ENCODE data around the gene DDX24. TPM values are rescaled to one million over a fixed set of nuclear protein-coding genes. Genes with fewer than 3 reads are reported as not detected.

DDX24 gene
- polyA plus RNA-seq (2014; cell fraction: cytosol; rRNA removed): 76.0 and 87.2 TPM in 2 replicates
- polyA plus RNA-seq (2014; cell fraction: nucleus; rRNA removed): 46.3 and 55.4 TPM in 2 replicates

GRCh38 chr14:94080621-94081385 lies at the start of gene DDX24, which contains the start of gene IFI27L1:
Gene DDX24 (minus strand): TSS chr14:94081202. CDS start chr14:94079742, 1,460 bp downstream.
Gene IFI27L1 (plus strand): TSS chr14:94081310. CDS start chr14:94096938, 15,628 bp downstream.
- peak; percentile 80 for DNase-seq (ENCODE audit: low spot score)

- DNase-seq (ENCODE audit: low spot score): no peak
Measured at GRCh38 chr14:94129758-94130414, 48.9 kb upstream of the DDX24 start.

GRCh38 chr14:94129111-94129757 lies 48.2 kb upstream of the DDX24 start, which contains the start of gene IFI27L2:
Gene IFI27L2 (minus strand): TSS chr14:94129604. CDS start chr14:94129564, 40 bp downstream.
- peak; percentile 69 for DNase-seq (ENCODE audit: low spot score)

- no peak for DNase-seq (ENCODE audit: low spot score)
Measured at GRCh38 chr14:94128216-94128839, 47.3 kb upstream of the DDX24 start.

GRCh38 chr14:94127330-94127729 lies 46.3 kb upstream of the DDX24 start:
- no peak for DNase-seq (ENCODE audit: low spot score)

GRCh38 chr14:94126800-94127199 lies 45.8 kb upstream of the DDX24 start:
- no peak for DNase-seq (ENCODE audit: low spot score)

- no peak for DNase-seq (ENCODE audit: low spot score)
Measured at GRCh38 chr14:94126419-94126677, 45.3 kb upstream of the DDX24 start.

- DNase-seq (ENCODE audit: low spot score): no peak
Measured at GRCh38 chr14:94125659-94126418, 44.8 kb upstream of the DDX24 start.

- DNase-seq (ENCODE audit: low spot score): no peak
Measured at GRCh38 chr14:94124582-94125377, 43.8 kb upstream of the DDX24 start.

- no peak for DNase-seq (ENCODE audit: low spot score)
Measured at GRCh38 chr14:94123868-94124267, 42.9 kb upstream of the DDX24 start.

- DNase-seq (ENCODE audit: low spot score): no peak
Measured at GRCh38 chr14:94123296-94123695, 42.3 kb upstream of the DDX24 start.

GRCh38 chr14:94122438-94122837 lies 41.4 kb upstream of the DDX24 start:
- no peak for DNase-seq (ENCODE audit: low spot score)

- no peak for DNase-seq (ENCODE audit: low spot score)
Measured at GRCh38 chr14:94121485-94121884, 40.5 kb upstream of the DDX24 start.

- no peak for DNase-seq (ENCODE audit: low spot score)
Measured at GRCh38 chr14:94120667-94121340, 39.8 kb upstream of the DDX24 start.

GRCh38 chr14:94119071-94119470 lies 38.1 kb upstream of the DDX24 start:
- no peak for DNase-seq (ENCODE audit: low spot score)

GRCh38 chr14:94117856-94118255 lies 36.9 kb upstream of the DDX24 start:
- no peak for DNase-seq (ENCODE audit: low spot score)

GRCh38 chr14:94116701-94117100 lies 35.7 kb upstream of the DDX24 start:
- DNase-seq (ENCODE audit: low spot score): no peak

- DNase-seq (ENCODE audit: low spot score): no peak
Measured at GRCh38 chr14:94115631-94116030, 34.6 kb upstream of the DDX24 start.

- peak; percentile 41 for DNase-seq (ENCODE audit: low spot score)
Measured at GRCh38 chr14:94115058-94115591, 34.1 kb upstream of the DDX24 start.
